ENCODE measurements around the gene C1QTNF7.

DNA sequence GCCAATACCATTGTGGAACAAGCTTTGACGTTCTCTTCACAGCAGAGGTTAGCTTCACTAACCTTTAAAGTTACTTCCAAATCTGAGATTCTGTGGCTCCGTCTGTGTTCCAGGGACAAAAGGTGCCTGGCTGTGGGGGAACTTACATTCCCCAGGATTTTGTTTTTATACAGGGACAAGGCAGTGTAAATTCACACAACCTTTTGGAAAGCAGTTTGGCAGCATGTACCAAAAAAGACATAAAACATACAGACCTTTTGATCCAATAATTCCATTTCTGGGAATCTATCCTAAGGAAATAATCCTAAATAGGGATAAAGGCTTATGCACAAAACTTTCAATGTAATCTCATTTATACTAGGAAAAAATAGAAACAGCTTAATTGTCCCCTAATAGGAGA, 8.9 kb upstream of the C1QTNF7 start:
- TF ChIP-seq EZH2 (IDR thresholded peaks at IDR 0.05) (no peak), POLR2AphosphoS5 (IDR thresholded peaks at IDR 0.05; ENCODE audit: borderline replicate concordance, low read depth, low read length) (no peak), FOXP2 (optimal IDR thresholded peaks at IDR 0.05; ENCODE audit: control extremely low read depth, extremely low read length, insufficient read depth) (no peak)
